Stimulated activated CD8-positive, alpha-beta memory T cell treated with anti-CD3 and anti-CD28 coated beads, Interleukin-4, amount 100 ng/mL, for 4 hours (primary cell): ENCODE measurements around the gene NSMF.

Source experiments
- DNase-seq, 2 donors: peaks; one replicate each; pipeline ENCODE4 v3.0.0-alpha.2; 2020; ENCODE audit warnings: low read depth in 2 of 2, low spot score in 1 of 2

Gene NSMF

GRCh38 chr9:137459152-137459600 is at the start of gene NSMF:
NSMF (minus strand) TSS chr9:137459334; CDS start chr9:137459102, 232 bp downstream.
- peak; percentile 84 to 86 for DNase-seq

GRCh38 chr9:137506702-137507171 is 47.6 kb upstream of the NSMF start:
- DNase-seq, result no peak

- DNase-seq, result no peak
These were observed 47.1 kb upstream of the NSMF start for GRCh38 chr9:137506274-137506673.

- no peak for DNase-seq
These were observed 46.4 kb upstream of the NSMF start for GRCh38 chr9:137505421-137506140.

- no peak for DNase-seq
These were observed 45.3 kb upstream of the NSMF start for GRCh38 chr9:137504432-137504777.

- no peak for DNase-seq
These were observed 43.1 kb upstream of the NSMF start for GRCh38 chr9:137502008-137502911.

GRCh38 chr9:137501457-137501856 is 42.3 kb upstream of the NSMF start:
- DNase-seq, result no peak

- DNase-seq, result no peak
These were observed 41.7 kb upstream of the NSMF start for GRCh38 chr9:137500666-137501397.

GRCh38 chr9:137499858-137500661 is 40.9 kb upstream of the NSMF start:
- no peak for DNase-seq

- no peak for DNase-seq
These were observed 40.3 kb upstream of the NSMF start for GRCh38 chr9:137499416-137499815.

- DNase-seq, result no peak
These were observed 39.6 kb upstream of the NSMF start for GRCh38 chr9:137498720-137499150.

GRCh38 chr9:137497921-137498719 is 39.0 kb upstream of the NSMF start:
- DNase-seq, result no peak

GRCh38 chr9:137496601-137497375 is 37.7 kb upstream of the NSMF start:
- DNase-seq, result no peak

GRCh38 chr9:137494550-137495351 is 35.6 kb upstream of the NSMF start:
- DNase-seq, result no peak

- DNase-seq, result no peak
These were observed 35.0 kb upstream of the NSMF start for GRCh38 chr9:137494104-137494544.

- no peak for DNase-seq
These were observed 34.4 kb upstream of the NSMF start for GRCh38 chr9:137493364-137494103.
